T-helper 1 cell treated with Interleukin-12 subunit alpha and Interleukin-12 subunit beta and Interleukin-4 antibody, amounts not matched to agents 30 ng/mL and 1 ng/mL, for 36 hours (primary cell): ENCODE measurements around the gene C9orf153. TPM values are rescaled to one million over a fixed set of nuclear protein-coding genes. Genes with fewer than 3 reads are reported as not detected.

Source experiments
- intact Hi-C: fragments of 100-400 bp; cut with micrococcal nuclease; formaldehyde crosslinking; loops from one replicate; pipeline ENCODE4 v1.15.1; 2024
- total RNA-seq: library from RNA; stranded (reverse); gene quantifications from 2 replicates; pipeline ENCODE4 v1.2.3, GENCODE V29; 2022

C9orf153 gene
- total RNA-seq, 1 donor from 2014 or later = 0.25 TPM

DNA sequence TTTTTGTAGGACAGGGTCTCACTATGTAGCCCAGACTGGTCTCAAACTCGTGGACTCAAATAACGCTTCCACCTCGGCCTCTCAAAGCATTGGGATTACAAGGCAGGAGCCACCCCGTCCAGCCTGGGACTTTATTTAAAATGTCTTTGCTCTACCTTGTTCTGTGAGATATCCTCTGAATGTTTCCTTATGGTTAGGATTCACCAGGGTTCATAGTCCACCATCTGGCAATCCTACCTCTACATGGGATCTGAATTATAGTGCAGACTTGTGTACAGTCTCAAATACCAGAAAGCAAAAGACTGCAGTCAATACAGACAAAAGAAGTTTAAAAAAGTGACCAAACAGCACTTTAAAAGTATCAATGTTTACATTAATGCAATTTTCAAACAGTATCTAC, 12.8 kb upstream of the C9orf153 start:
- intact Hi-C loops = no loop called here

DNA sequence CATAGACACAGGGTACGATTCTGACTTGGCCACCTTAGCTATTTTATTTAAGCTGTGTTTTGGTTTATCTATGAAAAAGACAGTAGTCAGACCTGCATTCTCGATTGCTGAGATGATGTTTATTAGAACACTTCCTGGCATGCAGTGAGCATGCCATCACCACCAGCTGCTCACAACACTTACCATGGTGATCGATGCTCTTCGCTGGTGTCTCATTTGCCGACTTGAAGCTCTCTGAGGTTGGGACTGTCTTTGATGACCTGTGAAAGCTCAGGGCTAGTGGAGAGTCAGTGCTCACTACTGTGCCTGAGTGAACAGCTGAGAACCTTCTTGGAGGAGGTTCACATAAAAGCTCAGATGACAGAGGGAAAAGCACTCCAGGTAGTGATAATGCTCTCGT, 4.4 kb upstream of the C9orf153 start:
- intact Hi-C loops = no loop called here

DNA sequence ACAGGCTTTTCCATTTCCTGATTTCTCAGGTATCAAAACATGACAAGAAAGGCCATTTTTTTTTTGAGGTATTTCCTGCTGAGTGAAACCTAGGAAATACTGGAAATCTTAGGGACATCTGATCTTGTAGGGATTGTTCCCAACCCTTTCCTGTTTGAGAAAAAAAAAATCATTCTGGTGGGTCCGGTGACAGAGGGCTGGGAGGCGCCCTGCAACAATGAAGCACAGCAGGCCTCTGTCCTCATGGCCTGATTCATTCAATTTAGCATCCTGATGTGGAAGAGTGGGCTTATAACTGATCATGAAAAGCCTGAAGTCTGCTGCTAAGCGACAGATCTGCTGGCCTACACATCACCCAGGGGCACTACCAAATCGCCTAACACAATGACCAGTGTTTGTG, 3.0 kb upstream of the C9orf153 start:
- intact Hi-C loops = no loop called here

DNA sequence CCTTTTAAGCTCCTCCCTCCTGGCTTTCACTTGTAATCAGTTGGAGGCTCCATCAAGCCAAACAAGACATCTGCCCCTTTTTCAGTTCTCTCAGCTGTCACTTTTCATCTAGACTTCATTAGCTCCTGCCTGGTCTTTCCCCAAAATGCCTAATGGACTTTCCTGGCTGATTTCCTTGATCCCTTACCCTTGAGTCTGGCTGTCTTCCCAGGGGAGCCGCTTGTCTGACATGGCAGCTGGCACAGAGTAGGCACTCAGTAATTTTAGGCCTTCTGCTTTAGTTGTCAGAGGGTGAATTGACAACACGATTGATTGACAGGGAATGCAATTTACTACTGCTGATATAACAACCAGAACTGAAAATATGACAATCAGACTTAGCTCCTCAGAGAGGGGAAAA, 2.1 kb downstream of the C9orf153 start:
- intact Hi-C loops = no loop called here

DNA sequence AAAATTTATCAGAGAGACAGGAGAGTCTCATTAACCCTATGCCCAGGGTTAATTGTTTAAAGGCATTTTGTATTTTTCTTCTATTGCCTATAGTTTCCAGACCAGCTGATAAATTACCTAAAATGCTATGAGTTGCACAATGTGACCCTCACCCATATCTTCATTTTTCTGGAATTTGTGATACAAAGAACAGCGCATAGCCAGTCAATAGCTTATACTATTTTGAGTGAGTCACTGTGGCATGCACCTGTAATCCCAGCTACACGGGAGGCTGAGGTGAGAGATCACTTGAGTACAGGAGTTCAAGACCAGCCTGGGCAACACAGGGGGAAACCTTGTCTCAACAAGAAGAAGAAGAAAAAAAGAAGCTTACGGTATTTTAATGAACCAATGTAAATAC, 2.8 kb downstream of the C9orf153 start:
- intact Hi-C loops = no loop called here

DNA sequence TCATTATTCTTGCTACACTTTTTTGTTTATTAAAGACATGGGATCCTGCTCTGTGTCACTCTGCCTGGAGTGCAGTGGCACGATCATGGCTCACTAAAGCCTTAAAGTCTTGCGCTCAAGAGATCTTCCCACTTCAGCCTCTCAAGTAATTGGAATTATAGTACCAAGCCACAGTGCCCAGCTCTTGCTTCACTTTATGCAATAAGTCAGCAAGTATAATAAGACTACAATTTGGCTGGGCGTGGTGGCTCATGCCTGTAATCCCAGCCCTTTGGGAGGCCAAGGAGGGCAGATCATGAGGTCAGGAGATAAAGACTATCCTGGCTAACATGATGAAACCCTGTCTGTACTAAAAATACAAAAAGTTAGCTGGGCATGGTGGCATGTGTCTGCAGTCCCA, 5.9 kb downstream of the C9orf153 start:
- intact Hi-C loops = no loop called here

DNA sequence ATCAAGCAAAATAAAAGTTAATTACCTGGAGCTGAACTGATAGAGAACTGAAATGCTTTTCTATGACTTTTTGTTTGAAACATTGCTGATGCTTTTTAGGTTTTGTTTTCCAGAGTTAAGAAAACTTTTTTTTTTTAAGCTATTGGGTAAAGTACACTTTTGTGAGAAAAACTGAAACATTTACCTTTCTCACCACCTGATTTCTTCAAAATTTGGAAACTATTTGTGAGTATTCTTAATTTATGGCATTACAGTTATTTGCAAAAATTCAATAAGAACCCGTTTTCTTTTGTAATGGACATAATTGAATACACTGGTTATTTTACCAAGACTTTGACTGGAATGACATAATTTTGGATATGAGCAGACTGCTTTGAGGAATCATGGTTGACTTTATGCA, 6.6 kb downstream of the C9orf153 start:
- intact Hi-C loops = no loop called here

DNA sequence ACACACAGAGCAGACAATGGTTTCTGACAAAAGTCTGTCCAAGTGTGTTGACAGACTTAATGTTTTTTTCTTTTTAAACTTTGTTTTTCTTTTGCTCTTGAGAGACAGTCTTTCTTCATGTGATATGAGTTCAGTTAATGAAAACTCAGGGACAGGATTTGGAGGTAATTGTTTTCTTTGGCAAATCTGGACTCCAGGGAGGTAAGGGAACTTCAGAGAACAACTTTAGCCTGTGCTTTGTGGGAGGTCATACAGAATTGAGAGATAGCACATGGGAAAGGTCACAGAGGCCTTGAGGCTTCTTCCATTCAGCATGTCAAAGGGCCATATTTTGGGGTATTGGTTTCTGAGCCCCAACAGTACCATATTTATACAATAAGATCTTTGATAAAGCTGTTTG, 9.3 kb downstream of the C9orf153 start:
- intact Hi-C loops = no loop called here

DNA sequence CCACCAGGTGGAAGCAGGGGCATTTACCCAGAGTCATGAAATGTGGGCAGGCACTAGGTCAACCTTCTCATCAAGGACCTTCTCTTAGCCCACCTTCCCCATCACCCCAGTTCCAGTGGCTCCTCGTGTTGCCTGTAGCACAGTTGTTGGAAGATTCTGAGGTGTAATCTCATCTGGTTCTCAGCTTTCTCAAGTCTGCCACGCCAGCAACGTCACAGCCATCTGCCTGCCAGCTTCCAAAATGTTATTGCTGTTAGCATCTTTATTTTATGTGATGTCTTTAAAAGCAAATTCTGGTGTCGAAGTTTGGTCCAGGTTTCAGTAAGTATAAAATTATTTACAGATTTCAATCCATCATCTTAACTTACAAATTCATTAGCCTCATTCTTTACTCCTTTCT, 10.7 kb downstream of the C9orf153 start:
- intact Hi-C loops = no loop called here

DNA sequence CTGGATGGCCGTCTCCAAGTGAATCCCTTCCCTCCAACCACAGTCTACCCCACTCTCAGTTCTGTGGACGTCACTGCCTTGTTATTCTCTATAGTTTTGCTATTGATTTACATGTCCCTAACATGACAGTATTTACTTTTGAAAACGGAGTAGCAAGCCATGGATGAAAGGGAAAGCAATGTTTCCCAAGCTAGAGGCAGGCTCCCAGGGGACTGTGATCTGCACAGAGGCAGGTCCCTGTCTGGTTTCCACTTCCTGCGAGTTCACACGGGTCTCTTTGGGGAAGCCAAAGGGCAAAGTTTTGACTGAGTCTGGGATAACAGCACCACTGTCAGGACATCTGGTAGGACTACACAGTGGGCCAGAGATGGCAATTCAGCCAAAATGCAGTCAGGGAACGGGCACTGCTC, 12.7 kb downstream of the C9orf153 start:
- intact Hi-C loops = no loop called here

DNA sequence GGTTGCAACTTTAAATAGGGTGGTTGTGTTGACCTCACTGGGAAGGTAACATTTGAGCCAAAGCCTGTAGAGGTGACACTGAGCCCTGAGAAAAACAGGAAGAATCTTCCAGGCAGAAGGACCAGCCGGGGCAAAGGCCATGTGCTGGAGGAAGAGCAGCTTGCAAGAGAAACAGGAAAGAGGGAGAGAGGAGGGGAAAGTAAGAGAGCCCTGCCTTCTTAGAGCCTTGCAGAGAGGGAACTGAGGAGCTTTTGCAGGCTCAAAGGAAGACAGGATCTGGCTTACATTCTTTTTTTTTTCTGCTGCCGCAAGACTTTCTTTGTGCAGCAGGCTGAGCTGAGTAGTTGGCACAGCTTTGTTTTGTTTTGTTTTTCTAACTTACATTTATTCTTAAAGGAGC, 17.4 kb downstream of the C9orf153 start:
- intact Hi-C loops = no loop called here

DNA sequence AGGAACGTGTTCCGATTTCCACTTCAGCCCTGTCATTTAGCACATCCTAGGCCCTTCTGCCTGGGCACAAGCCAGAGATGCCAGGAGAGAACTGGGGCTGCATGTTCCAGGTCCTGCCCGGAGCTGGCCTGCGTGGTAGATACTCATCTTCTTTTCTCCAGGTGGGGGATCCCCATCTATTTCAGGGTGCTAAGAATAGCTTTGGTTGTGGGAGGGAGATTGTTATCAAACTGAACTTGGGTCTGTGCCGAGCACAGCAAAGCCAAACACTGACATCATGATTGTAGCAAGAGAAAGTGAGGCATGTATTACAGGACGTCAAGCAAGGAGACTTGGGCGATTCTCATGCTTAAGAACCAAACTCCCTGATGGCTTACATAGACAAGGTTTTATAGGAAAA, 18.2 kb downstream of the C9orf153 start:
- intact Hi-C loops = no loop called here

DNA sequence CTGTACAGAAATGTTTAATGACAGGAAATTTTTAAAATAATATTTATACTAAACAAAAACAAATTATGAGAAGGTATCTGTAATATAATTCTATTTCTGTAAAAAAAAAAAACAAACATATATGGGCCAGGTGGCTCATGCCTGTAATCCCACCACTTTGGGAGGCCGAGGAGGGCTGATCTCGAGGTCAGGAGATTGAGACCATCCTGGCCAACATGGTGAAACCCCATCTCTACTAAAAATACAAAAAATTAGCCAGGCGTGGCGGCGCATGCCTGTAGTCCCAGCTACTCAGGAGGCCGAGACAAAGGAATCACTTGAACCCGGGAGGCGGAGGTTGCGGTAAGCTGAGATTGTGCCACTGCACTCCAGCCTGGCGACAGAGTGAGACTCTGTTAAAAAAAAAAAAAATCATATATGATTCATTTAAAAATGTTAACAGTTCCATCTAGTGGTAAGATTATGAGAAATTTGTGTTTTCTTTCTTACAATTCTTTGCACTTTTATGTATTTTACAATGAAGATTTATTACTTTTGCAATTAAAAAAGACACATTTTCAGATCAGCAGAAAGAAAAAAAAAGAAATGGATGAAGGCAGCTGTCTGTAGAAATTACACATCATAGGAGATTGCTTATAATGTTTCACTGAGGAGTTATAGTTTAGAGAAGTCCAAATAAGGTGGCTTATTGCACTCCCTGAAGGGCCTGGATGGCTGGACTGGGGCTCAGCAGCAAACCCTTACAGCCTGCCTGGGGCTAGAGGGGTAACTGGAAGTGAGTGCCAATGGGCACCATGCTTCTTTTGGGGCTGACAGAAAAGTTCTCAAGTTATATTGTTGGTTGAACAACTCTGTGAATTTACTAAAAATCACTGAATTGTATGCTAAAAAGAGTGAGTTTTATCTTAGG, 20.3 kb downstream of the C9orf153 start:
- intact Hi-C loops = no loop called here

DNA sequence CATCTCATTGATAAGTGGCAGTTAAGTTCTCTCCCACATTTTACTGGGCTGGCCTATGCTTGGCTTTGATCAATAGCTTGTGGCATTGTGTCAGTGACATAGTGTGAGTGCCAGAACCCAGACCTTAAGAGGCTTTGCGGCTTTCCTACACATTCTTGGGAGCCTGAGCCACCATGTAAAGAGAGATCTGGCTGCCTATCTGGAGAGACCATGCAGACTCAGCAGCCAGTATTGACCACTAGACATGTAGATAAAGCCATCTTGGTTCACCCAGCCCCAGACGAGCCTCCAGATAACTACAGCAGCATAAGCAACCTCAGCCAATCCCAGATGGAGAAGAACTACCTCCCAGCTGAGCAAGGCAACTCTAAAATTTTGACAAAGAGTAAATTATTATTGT, 28.6 kb downstream of the C9orf153 start:
- intact Hi-C loops = no loop called here

DNA sequence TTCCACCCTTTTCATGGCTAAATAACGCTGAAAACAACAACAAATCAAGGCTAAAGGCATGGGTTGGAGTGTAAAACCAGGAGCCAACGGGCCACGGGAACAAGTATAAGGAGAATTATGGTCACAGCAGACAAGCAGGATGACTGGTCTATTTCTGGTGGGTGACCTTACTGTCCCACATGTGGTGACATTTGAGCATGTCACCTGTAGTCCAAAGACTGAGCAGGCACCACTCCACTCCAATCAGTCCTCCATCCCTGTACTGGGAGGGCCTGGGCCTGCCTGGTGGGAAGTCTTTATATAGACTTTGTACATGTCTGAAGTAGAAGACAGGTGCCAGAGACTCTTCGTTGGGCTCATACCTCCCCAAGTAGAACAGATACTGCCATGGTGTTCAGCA, 36.8 kb downstream of the C9orf153 start:
- intact Hi-C loops = no loop called here

DNA sequence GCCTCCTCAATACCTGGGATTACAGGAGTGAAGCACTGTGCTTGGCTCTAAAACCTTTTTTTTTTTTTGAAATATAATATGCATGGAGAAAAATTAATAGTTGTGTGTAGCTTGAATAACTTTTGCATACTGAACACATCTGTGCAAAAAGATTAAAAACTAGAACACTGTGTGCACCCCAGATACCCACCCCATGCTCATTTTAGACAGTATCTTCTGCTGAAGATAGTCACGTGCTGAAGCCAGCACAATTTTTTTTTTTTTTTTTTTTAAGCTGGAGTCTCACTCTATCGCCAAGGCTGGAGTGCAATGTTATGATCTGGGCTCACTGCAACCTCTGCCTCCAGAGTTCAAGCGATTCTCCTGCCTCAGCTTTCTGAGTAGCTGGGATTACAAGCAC, 39.9 kb downstream of the C9orf153 start:
- intact Hi-C loops = no loop called here

DNA sequence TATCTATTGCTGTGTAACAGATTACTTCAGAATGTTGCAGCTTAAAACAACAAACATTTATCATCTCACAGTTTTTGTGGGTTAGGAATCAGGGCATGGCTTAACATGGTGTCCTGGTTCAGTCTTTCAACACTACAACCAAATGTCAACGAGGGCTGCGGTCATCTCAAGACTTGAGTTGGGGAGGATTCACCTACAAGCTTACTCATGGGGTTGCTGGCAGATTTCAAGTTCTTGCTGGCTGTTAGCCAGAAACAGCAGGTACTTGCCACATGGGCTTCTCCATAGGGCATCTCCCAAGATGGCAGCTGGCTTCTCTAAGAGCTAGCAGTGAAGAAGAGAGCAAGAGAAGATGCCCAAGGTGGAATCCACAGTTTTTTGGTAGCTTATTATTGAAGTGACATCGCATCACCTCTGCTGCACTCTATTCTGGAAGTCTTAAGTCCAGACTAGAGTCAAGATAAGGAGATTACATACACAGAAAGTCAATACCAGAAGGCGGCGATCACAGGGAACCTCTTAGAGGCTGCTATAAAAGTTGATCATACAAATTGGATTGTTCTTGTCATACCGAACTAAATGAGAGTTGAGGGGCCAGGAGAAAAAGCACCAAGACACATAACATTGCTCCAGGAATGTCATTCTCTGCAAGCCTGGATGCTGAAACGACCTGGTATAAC, 42.2 kb downstream of the C9orf153 start:
- intact Hi-C loops = no loop called here

DNA sequence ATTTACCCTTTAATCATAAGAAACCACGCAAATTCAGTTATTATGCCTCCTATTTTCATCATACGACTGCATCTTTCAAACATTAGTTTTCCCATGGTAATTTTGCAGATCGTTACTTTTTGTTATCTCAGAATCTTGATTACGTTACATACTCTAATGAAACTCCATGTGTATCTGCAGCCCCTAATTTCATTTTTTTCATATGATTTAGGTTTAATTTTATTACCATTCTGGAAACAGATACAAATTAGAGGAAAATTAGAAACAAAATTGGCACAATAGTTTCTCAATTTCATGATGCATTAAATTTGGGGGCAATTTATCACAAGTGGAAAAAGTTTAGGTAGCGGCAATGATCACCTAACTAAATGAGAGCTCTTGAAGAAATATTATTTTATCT, 52.3 kb downstream of the C9orf153 start:
- intact Hi-C loops = no loop called here

DNA sequence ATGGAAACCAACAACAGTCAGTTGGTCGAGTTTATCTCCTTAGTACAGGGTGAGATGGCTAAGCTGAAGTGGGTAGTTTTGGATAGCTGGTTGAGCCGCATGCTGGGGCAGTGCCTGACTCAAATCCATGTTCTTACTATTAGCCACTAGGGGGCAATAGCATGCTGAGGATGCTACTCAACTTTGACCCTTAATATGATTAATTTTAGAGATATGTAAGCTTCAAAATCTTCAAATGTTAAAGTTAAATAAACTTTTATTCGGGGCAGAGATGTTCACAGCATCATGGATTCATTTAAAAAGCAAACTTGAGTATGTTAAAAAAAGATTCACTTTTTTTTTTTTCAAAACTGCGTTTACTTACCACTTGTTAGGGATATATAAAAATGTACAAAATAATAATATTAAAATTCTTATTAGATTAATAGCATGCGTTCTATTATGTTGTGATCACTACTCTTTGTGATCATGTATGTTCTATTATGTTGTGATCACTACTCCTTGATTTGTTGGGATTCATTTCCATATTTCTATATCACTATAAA, 57.0 kb downstream of the C9orf153 start:
- intact Hi-C loops = loop anchor here (2.0 to 5.0 kb wide), 3 partner anchors 80 to 1122 kb away; partner anchors contain the start of gene ISCA1

DNA sequence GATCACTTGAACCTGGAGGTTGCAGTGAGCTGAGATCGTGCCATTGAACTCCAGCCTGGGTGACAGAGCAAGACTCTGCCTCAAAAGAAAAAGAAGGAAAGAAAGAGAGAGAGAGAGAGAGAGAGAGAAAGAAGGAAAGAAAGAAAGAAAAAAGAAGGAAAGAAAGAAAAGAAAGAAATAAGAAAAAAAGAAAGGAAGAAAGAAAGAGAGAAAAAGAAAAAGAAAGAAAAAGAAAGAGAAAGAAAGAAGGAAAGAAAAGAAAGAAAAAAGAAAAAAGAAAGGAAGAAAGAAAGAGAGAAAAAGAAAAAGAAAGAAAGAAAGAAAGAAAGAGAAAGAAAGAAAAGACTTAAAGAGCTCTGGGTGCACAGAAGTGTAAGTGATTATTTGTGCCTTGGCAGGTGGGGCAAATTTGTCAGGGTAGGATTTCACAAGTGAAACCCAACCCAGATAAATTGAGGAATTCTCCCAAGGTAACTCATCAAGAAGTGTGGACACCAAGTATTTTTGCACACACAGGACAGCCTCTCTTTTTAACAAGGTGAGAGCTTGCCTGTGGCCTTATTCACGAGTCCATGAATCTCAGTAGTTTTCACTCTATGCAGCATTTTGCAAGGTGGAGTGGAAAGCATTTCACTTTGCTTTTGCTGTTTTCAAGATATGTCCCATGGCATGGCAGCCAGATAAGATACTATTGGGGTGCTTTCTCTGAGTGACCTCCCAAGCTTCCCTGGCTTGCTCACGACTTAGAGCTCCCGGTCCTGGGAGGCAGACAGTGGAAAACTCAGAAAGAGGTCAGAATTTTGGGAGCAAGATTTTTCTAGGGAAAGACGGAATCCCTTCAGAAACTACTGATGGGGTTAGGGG, 57.8 kb downstream of the C9orf153 start:
- intact Hi-C loops = loop anchor here (2.0 to 5.0 kb wide), 3 partner anchors 81 to 1123 kb away; partner anchors contain the start of gene ISCA1

DNA sequence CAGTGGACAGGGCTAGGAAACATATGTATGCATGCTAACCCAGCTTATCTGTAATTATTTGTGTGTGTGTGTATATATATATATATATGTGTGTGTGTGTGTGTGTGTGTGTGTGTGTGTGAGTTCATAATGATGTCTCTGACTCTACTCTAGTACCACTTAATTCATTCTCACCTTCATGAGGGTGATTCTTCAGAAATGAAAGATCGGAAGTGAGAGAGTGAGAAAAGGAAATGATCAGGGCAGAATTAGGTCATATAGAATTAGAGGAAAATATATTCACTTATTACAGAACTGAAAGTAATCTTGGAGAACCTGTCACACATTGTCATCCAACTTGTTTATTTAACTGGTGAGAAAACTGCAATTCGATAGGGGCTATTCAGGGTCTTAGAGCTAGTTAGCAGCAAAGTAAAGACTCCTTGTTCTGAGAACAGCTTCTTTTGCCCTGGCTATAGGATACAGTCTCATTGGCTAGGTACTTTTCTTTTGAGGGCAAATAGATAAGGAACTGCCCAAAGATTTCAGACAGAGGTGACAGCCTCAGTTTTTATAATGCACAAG, 58.8 kb downstream of the C9orf153 start:
- intact Hi-C loops = loop anchor here (5.0 kb wide), 1 partner anchor 383 kb away; no protein-coding TSS in a partner anchor
